Measurements from ENCODE around the gene TRIM74.
"Not testable (repeated sequence)": the region's sequence is repeated elsewhere in the genome, so short reads cannot be mapped to it uniquely, and the experiment has no call there.

- not testable (repeated sequence) for TF ChIP-seq CTCF (conservative IDR thresholded peaks at IDR 0.05; ENCODE audit: low read depth in 2 of 2); REST (IDR thresholded peaks at IDR 0.05; ENCODE audit: unreplicated experiment); JUNB (IDR thresholded peaks at IDR 0.05; ENCODE audit: unreplicated experiment); STAT1 (IDR thresholded peaks at IDR 0.05; ENCODE audit: unreplicated experiment); EZH2 (IDR thresholded peaks at IDR 0.05; ENCODE audit: low read depth, unreplicated experiment); EZH2phosphoT487 (IDR thresholded peaks at IDR 0.05; ENCODE audit: unreplicated experiment); ZNF114 (CRISPR knock-in tag; IDR thresholded peaks at IDR 0.05)
- peak; percentile 95 for TF ChIP-seq POLR2AphosphoS5 (IDR thresholded peaks at IDR 0.05; ENCODE audit: low read depth)
Observed at GRCh38 chr7:73005693-73006447, 36.6 kb upstream of the TRIM74 start.

All from GM23338 (cell line).